Gastrocnemius medialis (tissue), 4 donors: ENCODE measurements around the gene IL15. TPM values are rescaled to one million over a fixed set of nuclear protein-coding genes. Genes with fewer than 3 reads are reported as not detected.

Experiments
- ATAC-seq, 2 donors: fragments of 150-250 bp; one replicate each; pipeline ENCODE4 v1.9.1; 2016
- DNase-seq, 2 donors: peaks; one replicate each; pipeline ENCODE4 v3.0.0-alpha.2; 2019
- H3K27ac ChIP-seq, 4 donors: fragments of 200-600 bp; sonication (generic); 1 replicate in 1 of 4; 2 replicates in 3 of 4; pipeline ENCODE4 v1.5.1; 2016 to 2018; ENCODE audit warnings: mild to moderate bottlenecking in 2 of 4, moderate library complexity in 1 of 4
- H3K27me3 ChIP-seq, 3 donors: fragments of 200-600 bp; sonication (generic) in 2 of 3; 1 replicate in 1 of 3; 2 replicates in 2 of 3; pipeline versions ENCODE4 v1.5.1 to v1.6.0; 2016 to 2019; ENCODE audit warnings: mild to moderate bottlenecking in 1 of 3, moderate library complexity in 1 of 3
- H3K36me3 ChIP-seq, 2 donors: fragments of 200-600 bp; sonication (generic) in 1 of 2; one replicate each; pipeline ENCODE4 v1.5.1; 2017 to 2018
- H3K4me1 ChIP-seq, 2 donors: fragments of 200-600 bp; sonication (generic) in 1 of 2; one replicate each; pipeline ENCODE4 v1.5.1; 2016 to 2017; ENCODE audit warnings: mild to moderate bottlenecking in 2 of 2
- H3K4me3 ChIP-seq, 4 donors: fragments of 200-600 bp; sonication (generic) in 3 of 4; 1 replicate in 1 of 4; 2 replicates in 3 of 4; pipeline ENCODE4 v1.5.1; 2016 to 2019; ENCODE audit warnings: mild to moderate bottlenecking in 2 of 4
- H3K9me3 ChIP-seq, 3 donors: fragments of 200-600 bp; sonication (generic) in 2 of 3; 1 replicate in 1 of 3; 2 replicates in 2 of 3; pipeline ENCODE4 v1.5.1; 2016 to 2019
- POLR2A ChIP-seq, 2 donors: fragments of 450-650 bp; IDR thresholded peaks; one replicate each; pipeline ENCODE4 v1.6.1; 2017; ENCODE audit warnings: antibody characterized with exemption in 2 of 2, mild to moderate bottlenecking in 2 of 2, moderate library complexity in 2 of 2
- in situ Hi-C, 4 donors: fragments of 200-750 bp; cut with MboI; loops; one replicate each; pipeline versions ENCODE4 v1.15.0 to v1.8.0; 2017; ENCODE audit warnings: low sequenced_read_pairs in 4 of 4
- intact Hi-C: fragments of 100-400 bp; cut with DNase I; formaldehyde crosslinking; loops from one replicate; pipeline ENCODE4 v1.15.1; 2023; ENCODE audit warnings: low total_unique reads
- total RNA-seq, 4 donors: library from RNA; depleted of rRNA; stranded (reverse); fragments of >200 nt; gene quantifications; one replicate each; pipeline versions ENCODE4 v1.1.0 to v1.2.3, GENCODE V29; 2016
- TF ChIP-seq, protein P1 (sequence below), 5 experiments: fragments of 450-650 bp in 3 of 5; fragments of 200-600 bp in 2 of 5; sonication (generic) in 2 of 5; IDR thresholded peaks in 4 of 5; conservative IDR thresholded peaks in 1 of 5; 1 replicate in 4 of 5; 2 replicates in 1 of 5; pipeline ENCODE4 v1.5.1; 2016 to 2019; ENCODE audit warnings: antibody characterized with exemption in 5 of 5, mild to moderate bottlenecking in 3 of 5, moderate library complexity in 3 of 5

Gene IL15
- total RNA-seq, 4 donors from 2014 or later, result 2.1 to 6.1 (median 2.7) TPM

DNA sequence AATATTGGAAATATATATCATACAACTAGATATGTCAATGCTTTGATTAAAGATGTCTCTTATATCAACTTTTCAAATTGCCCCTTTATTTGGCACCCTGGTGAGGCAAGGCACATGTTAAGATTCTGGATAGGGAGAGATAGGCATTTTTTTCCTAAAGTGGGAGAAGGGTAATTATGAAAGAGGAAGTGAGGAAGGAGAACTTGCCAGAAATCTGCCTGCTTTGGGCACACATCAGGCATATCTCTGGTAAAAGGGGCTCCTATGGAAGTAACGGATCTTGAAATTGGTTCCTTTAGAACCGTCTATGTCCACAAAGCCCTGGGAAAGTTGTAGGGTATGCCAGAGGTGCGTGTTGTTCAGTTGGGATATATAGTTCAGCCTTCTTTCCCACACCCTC lies 5.7 kb downstream of the IL15 start:
- TF ChIP-seq, protein P1, sequence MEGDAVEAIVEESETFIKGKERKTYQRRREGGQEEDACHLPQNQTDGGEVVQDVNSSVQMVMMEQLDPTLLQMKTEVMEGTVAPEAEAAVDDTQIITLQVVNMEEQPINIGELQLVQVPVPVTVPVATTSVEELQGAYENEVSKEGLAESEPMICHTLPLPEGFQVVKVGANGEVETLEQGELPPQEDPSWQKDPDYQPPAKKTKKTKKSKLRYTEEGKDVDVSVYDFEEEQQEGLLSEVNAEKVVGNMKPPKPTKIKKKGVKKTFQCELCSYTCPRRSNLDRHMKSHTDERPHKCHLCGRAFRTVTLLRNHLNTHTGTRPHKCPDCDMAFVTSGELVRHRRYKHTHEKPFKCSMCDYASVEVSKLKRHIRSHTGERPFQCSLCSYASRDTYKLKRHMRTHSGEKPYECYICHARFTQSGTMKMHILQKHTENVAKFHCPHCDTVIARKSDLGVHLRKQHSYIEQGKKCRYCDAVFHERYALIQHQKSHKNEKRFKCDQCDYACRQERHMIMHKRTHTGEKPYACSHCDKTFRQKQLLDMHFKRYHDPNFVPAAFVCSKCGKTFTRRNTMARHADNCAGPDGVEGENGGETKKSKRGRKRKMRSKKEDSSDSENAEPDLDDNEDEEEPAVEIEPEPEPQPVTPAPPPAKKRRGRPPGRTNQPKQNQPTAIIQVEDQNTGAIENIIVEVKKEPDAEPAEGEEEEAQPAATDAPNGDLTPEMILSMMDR (IDR thresholded peaks at IDR 0.05 in 4 of 5, conservative IDR thresholded peaks at IDR 0.05 in 1 of 5), result no peak
- no peak for TF ChIP-seq POLR2A (IDR thresholded peaks at IDR 0.05)
- no peak for DNase-seq
- in situ Hi-C loops, result no loop called here
- H3K27ac ChIP-seq, result no peak overlapping the region
- no peaks in the 10 kb centered on the region for H3K36me3 ChIP-seq
- H3K4me3 ChIP-seq, result no peak overlapping the region
- H3K27me3 ChIP-seq, result no peaks in the 10 kb centered on the region
- intact Hi-C loops, result no loop called here
- H3K4me1 ChIP-seq, result peaks cover 19% of the 10 kb centered on the region in 2 donors
- no peaks in the 10 kb centered on the region for H3K9me3 ChIP-seq
- ATAC-seq, result no peak

DNA sequence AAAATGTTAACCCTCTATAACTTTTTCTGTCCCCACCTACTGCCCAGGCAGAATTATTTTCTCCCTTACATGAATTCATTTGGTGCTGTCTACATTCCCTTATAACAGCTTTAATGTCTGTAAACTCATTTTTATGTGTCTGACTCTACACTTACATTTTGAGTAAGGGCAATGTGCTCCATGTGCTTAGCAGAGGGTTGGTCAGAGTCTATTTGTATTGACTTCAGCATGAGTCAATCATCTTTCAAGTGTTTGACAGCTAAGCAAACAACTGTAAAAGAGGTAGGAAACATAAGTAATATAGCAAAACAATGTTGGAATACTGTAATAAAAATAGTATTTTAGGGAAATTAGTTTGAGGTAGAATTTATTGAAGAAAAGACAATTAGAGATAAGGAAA lies 6.3 kb downstream of the IL15 start:
- H3K27me3 ChIP-seq, result no peaks in the 10 kb centered on the region
- in situ Hi-C loops, result no loop called here
- H3K9me3 ChIP-seq, result no peaks in the 10 kb centered on the region
- intact Hi-C loops, result no loop called here
- H3K36me3 ChIP-seq, result no peaks in the 10 kb centered on the region
- TF ChIP-seq, protein P1 (IDR thresholded peaks at IDR 0.05 in 4 of 5, conservative IDR thresholded peaks at IDR 0.05 in 1 of 5), result no peak
- TF ChIP-seq POLR2A (IDR thresholded peaks at IDR 0.05), result no peak
- no peak overlapping the region for H3K4me3 ChIP-seq
- DNase-seq (no peak), ATAC-seq (no peak)
- no peak overlapping the region for H3K27ac ChIP-seq
- peaks cover 13 to 16% of the 10 kb centered on the region in 2 donors for H3K4me1 ChIP-seq

DNA sequence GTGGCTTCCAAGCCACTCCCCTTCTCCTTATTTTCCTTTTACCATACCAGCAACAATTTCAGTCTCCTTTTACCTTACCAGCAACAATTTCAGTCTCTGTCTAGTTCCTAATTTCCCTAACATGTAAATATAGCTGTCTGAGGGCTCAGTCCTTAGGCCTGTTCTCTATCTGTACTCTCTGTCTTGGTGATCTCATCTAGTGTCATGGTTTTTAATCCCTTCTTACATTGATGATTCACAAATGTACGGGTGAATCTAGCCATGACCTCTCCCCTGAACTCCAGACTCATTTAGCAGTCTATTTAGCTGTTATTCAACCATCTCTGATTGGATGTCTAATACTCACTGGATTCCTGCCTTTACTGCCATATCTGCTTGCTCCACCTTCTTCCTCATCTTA lies 7.2 kb downstream of the IL15 start:
- H3K4me1 ChIP-seq, result peaks cover 4 to 11% of the 10 kb centered on the region in 2 donors
- DNase-seq (no peak), ATAC-seq (no peak)
- H3K9me3 ChIP-seq, result no peaks in the 10 kb centered on the region
- no peak for TF ChIP-seq POLR2A (IDR thresholded peaks at IDR 0.05)
- TF ChIP-seq, protein P1 (IDR thresholded peaks at IDR 0.05 in 4 of 5, conservative IDR thresholded peaks at IDR 0.05 in 1 of 5), result no peak
- no peak overlapping the region for H3K27ac ChIP-seq
- H3K27me3 ChIP-seq, result no peaks in the 10 kb centered on the region
- in situ Hi-C loops (no loop called here), intact Hi-C loops (no loop called here)
- no peak overlapping the region for H3K4me3 ChIP-seq
- H3K36me3 ChIP-seq, result no peaks in the 10 kb centered on the region

DNA sequence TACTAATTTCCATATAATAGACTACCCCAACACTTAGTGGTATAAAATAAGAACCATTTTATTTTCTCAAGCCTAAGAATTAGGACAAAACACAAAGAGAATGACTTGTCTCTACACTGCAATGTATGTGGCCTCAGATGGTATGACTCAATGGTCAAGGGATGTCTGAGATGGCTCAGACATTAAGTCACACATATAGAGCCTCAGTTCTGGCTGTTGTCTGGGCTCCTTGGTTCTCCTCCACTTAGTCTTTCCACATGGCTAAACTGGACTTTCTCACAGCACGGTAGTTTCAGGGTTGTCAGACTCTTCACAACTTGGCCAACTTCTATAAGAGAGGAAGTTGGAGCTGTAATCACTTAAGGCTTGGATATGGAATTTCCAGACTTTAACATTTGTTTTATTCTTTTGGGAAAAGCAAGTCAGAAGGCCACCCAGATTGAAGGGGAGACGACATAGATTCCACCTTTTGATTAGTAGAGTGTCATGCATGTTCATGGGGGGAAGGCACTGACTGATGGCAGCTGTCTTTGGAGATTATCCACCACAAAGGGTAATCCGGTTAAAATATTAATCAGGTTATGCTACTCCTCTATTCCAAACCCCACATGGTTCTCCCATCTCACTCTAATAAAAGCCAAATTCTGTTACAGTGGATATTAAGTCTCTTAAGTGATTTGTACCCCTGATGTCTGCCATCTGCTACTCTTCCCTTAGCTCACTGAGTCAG lies 9.4 kb downstream of the IL15 start:
- ATAC-seq (no peak), DNase-seq (no peak)
- Histone ChIP-seq H3K36me3 (no peaks in the 10 kb centered on the region), H3K27me3 (no peaks in the 10 kb centered on the region), H3K4me1 (peaks cover 0 to 4% of the 10 kb centered on the region in 2 donors), H3K4me3 (no peak overlapping the region), H3K27ac (no peak overlapping the region), H3K9me3 (no peaks in the 10 kb centered on the region)
- intact Hi-C loops (no loop called here), in situ Hi-C loops (no loop called here)
- no peak for TF ChIP-seq POLR2A (IDR thresholded peaks at IDR 0.05)
- TF ChIP-seq, protein P1 (IDR thresholded peaks at IDR 0.05 in 4 of 5, conservative IDR thresholded peaks at IDR 0.05 in 1 of 5), result no peak

DNA sequence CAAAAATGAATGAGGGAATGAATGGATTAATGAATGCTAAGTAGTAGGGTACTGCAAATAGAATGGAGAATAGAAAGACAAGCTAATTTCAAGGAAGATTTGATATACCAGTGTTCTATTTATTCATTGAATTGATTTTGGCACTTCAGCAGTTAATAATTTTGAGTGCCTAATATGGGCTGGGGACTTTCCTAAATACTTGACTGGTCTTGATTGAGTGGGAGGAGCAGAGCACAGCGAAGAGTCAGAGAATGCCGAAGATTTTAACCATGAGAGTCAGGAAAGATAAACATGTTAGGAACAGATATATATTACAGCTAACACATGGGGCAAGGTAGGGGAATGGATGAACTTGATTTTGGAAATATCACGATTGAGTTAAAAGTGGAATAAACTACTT lies 10.6 kb downstream of the IL15 start:
- Histone ChIP-seq H3K27ac (no peak overlapping the region), H3K36me3 (no peaks in the 10 kb centered on the region), H3K9me3 (no peaks in the 10 kb centered on the region), H3K27me3 (no peaks in the 10 kb centered on the region), H3K4me1 (peaks cover 0 to 4% of the 10 kb centered on the region in 2 donors), H3K4me3 (no peak overlapping the region)
- in situ Hi-C loops, result no loop called here
- intact Hi-C loops, result no loop called here
- ATAC-seq, result no peak
- no peak for DNase-seq
- TF ChIP-seq, protein P1 (IDR thresholded peaks at IDR 0.05 in 4 of 5, conservative IDR thresholded peaks at IDR 0.05 in 1 of 5), result no peak
- TF ChIP-seq POLR2A (IDR thresholded peaks at IDR 0.05), result no peak
